Airway epithelial cell (primary cell): ENCODE results near the gene PKIG. TPM values are rescaled to one million over a fixed set of nuclear protein-coding genes. Genes with fewer than 3 reads are reported as not detected.

ENCODE experiments used
- total RNA-seq: library from RNA; depleted of rRNA; stranded (reverse); fragments of >200 nt; gene quantifications from 2 replicates; pipeline ENCODE4 v1.2.3, GENCODE V29; 2015

The PKIG gene
- 17.8 and 21.0 TPM in 2 replicates for total RNA-seq

GRCh38 chr20:44582311-44583025 lies at the start of gene PKIG:
TSS of gene PKIG (plus strand) at chr20:44582579. CDS start at chr20:44614557, 31,978 bp downstream.

GRCh38 chr20:44651684-44652423 lies 69.5 kb downstream of the PKIG start, which contains the start of gene ADA:
TSS of gene ADA (minus strand) at chr20:44651699. CDS start at chr20:44651607, 92 bp downstream.

Other genes with a start within 250 kb of the PKIG start
- gene R3HDML, start 245.5 kb upstream of the PKIG start, total RNA-seq: not detected in 2 replicates
- not detected in 2 replicates for gene HNF4A, start 226.9 kb upstream of the PKIG start, total RNA-seq
- 12.4 and 22.6 TPM in 2 replicates for gene TTPAL, start 106.7 kb upstream of the PKIG start, total RNA-seq
- gene SERINC3, start 60.5 kb upstream of the PKIG start, total RNA-seq: 35.7 and 71.7 TPM in 2 replicates
- gene ADA, start 69.1 kb downstream of the PKIG start, total RNA-seq: 22.1 and 29.6 TPM in 2 replicates
- 0.28 and 0.63 TPM in 2 replicates for gene CCN5, start 132.8 kb downstream of the PKIG start, total RNA-seq
- gene KCNK15, start 163.3 kb downstream of the PKIG start, total RNA-seq: not detected in 2 replicates
- not detected in 2 replicates for gene RIMS4, start 228.0 kb downstream of the PKIG start, total RNA-seq